ENCODE results near the gene PDSS1.

Gene PDSS1

DNA sequence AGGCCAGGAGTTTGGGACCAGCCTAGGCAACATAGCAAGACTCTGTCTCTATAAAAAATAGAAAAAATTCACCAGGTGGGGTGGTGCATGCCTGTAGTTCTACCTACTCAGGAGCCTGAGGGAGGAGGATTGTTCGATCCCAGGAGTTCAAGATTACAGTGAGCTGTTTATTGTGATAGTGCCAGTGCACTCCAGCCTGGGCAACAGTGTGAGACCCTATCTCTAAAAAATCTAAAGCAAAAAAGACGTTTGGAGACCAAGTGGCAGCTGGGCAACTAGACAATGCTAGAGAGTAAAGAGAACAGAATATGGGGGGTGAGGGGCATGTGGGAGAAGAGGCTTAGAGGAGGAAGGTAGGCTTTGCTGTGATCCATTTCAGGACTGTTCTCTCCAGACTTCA lies 1.4 kb downstream of the PDSS1 start:
- no peak for FAIRE-seq
- DNase-seq (ENCODE audit: low spot score), result no peak

DNA sequence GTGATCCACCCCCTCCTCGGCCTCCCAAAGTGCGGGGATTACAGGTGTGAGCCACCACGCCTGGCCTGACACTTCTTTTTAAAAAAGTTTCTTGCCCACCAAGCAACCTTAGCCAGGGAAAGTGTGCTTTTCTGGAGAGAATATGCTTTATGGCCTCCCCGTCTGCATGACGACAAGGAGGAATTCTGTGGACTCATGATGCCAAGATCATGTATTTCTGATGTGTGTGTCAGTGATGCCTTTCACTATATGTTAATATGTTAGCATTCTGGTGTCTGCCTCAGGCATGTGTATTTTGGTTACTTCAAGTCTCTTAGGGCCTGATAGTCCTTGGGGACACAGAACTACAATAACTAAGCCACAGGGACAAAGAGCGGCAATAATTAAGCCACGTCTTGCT lies 2.1 kb downstream of the PDSS1 start:
- FAIRE-seq (no peak), DNase-seq (ENCODE audit: low spot score) (no peak)

DNA sequence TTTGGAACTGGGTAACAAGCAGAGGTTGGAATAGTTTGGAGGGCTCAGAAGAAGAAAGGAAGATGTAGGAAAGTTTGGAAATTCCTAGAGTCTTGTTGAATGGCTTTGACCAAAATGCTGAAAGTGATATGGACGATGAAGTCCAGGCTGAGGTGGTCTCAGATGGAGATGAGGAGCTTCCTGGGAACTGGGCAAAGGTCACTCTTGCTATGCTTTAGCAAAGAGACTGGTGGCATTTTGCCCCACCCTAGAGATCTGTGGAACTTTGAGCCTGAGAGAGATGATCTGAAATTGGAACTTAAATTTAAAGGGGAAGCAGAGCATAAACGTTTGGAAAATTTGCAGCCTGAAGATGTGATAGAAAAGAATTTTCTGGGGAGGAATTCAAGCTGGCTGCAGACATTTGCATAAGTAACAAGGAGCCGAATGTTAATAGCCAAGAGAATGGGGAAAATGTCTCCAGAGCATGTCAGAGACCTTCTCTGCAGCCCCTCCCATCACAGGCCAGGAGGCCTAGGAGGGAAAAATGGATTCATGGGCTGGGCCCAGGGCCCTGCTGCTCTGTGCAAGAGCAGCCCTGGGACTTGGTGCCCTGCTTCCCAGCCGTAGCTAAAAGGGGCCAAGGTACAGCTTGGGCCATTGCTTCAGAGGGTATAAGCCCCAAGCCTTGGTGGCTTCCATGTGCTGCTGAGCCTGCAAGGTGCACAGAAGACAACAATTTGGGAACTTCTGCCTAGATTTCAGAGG lies 3.6 kb downstream of the PDSS1 start:
- FAIRE-seq (no peak), DNase-seq (ENCODE audit: low spot score) (no peak)

DNA sequence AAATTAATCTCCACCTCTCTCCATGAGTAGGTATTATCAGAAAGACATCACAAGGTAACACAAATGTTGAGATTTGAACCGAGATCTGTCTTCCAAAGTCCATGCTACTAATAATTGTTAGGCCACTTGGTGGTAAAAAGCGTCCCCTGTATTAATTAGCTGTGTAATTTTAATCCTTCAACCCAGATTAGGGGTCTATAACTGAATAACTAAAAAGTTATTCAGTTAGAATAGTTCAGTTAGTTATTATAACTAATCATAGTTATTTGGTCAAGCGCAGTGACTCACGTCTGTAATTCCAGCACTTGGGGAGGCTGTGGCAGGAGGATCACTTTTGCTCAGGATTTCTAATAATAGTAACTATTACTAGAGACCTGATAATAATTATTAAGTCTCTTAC lies 5.6 kb downstream of the PDSS1 start:
- no peak for DNase-seq (ENCODE audit: low spot score)
- FAIRE-seq, result peak; percentile 86

DNA sequence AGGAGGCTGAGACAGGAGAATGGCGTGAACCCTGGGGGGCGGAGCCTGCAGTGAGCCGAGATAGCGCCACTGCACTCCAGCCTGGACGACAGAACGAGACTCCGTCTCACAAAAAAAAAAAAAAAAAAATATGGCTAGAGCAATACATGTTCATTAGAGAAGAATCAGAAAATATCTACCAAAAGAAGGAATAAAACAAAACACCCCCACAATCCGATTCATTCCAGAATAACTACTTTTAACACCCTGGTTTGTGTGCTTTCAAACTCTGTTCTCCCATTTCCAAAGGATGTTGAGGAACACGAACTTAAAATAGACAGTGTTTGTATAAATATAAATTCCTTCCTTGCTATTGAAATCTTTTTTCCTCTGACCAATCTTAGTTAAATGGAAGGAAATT lies 6.5 kb downstream of the PDSS1 start:
- no peak for DNase-seq (ENCODE audit: low spot score)
- FAIRE-seq, result no peak

DNA sequence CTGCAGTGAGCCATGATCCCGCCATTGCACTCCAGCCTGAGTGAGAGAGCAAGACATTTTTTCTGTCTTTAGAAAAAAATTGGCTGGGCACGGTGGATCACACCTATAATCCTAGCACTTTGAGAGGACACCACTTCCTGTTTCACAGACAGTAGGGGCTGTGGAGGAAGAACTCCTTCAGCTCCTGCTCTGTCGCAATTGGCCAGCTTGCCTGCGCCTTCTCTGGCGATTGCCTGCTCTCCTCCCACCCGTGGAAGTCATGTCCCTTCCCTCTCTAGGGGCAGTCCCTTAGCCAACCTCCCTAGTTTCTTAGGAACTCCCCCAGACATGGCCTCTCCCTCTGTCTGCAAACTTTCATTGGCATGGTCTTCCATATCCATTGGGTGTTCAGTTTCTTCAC lies 8.7 kb downstream of the PDSS1 start:
- no peak for DNase-seq (ENCODE audit: low spot score)
- no peak for FAIRE-seq

DNA sequence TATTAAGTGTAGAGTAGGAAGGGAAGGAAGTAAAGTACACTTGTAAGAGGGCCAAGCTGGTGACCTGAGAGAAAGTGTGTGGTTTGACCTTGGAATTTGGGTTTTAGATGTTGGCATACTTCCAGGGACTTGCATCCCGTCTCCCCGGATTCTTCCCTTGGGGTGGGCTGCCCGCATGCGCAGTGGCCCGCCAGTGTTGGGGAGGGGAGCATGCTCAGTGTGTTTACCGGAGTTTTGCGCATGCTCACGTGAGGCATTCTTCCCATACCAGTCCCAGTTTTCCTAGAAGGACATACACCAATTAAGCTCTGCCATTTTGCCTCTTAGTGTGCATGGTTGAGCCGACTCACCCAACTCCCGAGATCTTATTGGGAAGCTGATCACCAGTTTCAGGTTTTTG lies 9.4 kb downstream of the PDSS1 start:
- no peak for DNase-seq (ENCODE audit: low spot score)
- FAIRE-seq, result no peak

DNA sequence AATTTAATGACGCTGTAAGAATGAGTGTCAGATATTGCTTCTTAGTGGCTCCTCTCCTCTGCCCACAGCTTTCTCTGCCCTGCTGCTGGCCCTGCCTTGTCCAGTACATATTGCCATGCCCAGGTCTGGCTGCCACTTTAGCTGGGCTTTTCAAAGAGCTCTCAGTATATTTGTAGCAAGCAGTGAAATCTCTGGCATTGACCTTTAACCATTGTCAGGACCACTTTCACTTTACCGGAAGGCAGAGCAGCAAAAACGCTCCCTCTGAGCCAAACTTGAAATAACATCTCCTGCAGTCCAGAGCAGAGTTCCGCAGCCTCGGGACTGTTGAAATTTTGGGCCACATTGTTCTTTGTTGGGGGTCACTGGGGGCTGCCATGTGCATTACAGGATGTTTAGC lies 13.8 kb downstream of the PDSS1 start:
- no peak for FAIRE-seq
- no peak for DNase-seq (ENCODE audit: low spot score)

DNA sequence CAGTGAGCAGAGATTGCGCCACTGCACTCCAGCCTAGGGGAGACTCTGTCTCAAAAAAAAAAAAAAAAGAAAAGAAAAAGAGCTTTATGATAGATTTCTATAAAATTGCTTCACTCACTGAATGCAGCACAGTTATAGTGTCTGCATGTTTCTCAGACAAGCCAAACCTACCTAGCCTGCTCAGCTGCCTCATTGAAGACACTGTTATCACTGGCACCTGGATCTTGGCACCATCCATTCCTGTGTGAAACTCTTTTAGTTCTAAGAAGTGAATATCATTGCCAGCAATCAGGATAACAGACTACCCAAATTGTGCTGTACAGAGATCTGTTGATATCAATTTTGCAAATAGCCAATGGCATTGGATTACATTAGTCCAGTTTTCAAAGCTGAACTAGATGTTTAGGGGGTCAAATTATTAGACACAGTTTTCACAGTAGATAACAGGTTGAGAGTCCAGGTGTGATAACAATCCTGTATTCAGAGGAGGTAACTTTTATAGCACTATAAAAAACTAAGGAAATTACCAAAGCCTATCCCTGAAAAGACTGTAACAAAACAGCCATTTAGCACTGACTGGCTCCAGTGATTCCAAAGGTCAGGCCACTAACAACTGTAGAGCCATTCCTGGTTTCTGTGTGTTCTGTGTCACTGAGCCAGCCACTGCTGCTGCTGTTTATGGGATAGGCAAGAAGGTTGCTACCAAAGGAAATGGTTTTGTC lies 17.1 kb downstream of the PDSS1 start:
- DNase-seq (ENCODE audit: low spot score), result no peak

DNA sequence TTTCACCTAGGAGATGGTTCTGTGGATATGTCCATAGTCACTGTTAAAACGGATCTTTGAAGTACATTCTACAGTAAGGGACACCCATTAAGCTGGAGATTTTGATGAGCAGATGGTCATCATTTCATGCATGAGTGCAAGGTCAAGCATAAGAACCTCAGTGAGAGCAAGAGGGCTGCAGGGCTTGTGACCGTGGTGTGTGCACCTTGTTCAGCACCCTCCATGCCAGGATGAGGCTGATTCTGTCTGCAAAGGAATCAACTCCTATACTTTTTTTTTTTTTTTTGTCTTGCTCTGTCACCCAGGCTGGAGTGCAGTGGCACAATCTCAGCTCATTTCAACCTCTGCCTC lies 17.6 kb downstream of the PDSS1 start:
- DNase-seq (ENCODE audit: low spot score), result no peak
- FAIRE-seq, result no peak

More for the DNA sequence above, 17.1 kb downstream of the PDSS1 start:
- FAIRE-seq, result no peak

DNA sequence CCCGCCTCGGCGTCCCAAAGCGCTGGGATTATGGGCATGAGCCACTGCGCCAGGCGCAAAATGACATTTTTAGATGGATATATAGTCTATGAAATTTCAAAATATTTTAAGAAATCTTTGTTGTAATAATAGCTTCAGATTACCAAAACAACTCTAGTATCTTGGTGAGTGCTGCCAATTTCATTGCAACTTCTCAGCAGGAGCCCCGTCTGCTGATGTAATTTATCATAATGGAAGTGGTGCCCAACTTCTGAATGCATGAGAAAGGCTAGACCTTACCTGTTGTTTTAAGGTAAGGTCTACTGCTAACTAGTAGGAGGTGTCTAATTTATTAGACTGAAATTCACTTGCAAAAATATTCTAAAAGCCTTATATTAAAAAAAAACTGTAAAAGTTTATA lies 20.0 kb downstream of the PDSS1 start:
- FAIRE-seq, result no peak
- DNase-seq (ENCODE audit: low spot score), result no peak

DNA sequence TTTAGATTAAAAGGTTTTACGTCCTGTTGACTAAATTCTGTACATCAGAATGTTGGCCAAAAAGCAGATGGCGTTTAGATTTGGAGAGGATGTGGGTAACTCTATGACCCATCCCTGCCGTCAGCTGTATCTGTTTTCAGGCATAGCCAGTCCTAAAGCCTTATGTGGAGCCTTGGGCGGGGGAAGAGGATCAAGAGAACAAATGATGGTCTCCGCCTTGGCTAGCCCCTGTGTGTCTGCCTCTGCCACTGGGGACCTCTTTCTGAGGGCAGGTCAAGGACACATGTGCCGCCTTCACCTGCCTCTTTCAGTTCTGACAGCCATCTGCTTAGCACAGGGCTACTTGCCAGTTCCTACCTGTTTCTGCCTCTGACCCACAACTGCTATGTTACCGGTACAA lies 24.1 kb downstream of the PDSS1 start:
- no peak for FAIRE-seq
- DNase-seq (ENCODE audit: low spot score), result no peak

DNA sequence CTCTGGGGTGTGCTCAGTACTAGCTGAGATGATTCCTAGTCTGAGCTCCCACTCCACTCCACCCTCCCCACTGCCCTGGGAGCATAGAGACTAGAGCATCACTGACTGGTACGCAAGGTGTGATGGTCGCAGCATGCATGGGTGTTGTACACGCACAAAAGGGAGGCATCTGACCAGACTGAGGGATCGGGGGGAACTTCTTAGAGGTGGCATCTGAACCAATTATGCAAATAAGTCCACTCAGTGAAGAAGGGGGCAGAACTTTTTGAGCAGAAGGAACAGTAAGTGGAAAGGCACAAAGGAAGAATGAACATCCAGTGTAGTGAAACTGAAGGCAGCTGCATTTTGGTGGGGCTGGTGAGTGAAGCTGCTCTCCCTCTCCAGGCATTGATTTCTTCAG lies 25.5 kb downstream of the PDSS1 start:
- DNase-seq (ENCODE audit: low spot score) (no peak), FAIRE-seq (no peak)

DNA sequence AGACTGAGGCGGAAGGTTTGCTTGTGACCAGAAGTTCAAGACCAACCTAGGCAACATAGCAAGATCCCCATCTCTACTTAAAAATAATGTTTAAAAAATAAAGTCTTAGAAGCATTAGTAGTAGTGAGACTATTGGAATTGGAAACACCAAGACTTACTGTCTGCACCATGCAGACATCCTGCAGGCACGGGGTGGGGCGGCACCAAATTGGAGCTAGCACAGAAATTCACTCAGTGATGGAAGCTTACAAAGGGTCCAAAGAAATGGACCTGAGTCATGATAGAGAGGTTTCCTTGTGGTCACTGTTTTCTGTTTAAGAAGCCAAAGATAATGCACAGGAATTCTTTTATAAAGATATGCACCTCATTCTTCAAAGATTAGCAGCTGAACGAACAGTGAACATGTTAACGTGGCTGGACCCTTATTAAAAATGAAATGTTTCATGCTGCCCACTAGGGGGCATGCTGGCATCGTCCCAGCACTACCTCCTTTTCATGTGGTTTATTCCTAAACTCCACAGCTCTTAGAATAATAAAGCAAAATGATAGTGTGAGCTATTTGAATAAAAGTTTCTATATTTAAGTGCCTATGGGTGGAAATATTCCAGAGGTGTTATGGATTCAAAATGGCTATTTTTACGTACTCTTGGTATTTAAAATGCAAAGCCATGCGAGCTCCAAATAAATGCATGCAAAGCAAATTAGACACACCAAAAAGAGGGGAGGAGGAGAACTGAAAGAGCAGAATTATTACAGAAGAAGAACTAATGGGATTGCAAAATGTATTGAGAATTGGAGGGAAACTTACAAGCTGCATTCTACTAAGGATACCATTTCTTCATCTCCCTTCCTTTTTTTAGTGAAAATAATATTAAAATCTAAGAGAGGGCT lies 28.6 kb downstream of the PDSS1 start:
- DNase-seq (ENCODE audit: low spot score) (peak; percentile 56), FAIRE-seq (peak; percentile 76)

DNA sequence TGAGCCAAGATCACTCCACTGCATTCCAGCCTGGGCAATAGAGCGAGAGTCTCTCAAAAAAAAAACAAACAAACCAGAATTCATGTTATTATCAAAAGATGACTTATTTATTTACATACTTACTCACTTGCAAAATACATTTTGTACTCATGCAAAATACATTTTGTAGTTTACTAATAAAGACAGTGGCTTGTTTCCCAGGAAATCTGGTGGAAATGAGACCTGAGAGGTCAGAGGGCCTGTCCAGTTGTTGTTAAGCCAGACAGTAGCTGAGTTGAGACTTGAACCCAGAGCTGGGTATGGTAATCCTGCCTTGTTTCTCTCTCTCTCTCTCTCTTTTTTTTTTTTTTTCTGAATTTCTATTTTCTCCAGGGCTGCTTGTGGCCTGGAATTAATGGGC lies 29.5 kb downstream of the PDSS1 start:
- no peak for FAIRE-seq

DNA sequence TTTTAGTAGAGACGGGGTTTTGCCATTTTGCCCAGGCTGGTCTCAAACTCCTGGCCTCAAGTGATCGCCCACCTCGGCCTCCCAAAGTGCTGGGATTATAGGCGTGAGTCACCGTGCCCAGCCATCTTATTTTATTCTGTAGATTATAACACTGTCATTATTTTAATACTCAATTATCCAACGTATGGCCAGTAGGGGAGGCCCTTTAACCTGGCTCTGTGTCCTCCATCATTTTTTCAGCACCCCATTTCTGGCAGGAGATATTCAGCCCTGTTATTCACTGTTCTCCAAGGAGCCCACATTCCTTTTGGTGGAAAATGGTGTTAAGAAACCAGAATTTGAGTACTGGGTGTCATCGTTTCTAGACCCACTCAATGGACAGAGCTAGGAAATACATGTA lies 31.5 kb downstream of the PDSS1 start:
- no peak for DNase-seq (ENCODE audit: low spot score)
- no peak for FAIRE-seq

More for the DNA sequence above, 29.5 kb downstream of the PDSS1 start:
- DNase-seq (ENCODE audit: low spot score), result no peak

DNA sequence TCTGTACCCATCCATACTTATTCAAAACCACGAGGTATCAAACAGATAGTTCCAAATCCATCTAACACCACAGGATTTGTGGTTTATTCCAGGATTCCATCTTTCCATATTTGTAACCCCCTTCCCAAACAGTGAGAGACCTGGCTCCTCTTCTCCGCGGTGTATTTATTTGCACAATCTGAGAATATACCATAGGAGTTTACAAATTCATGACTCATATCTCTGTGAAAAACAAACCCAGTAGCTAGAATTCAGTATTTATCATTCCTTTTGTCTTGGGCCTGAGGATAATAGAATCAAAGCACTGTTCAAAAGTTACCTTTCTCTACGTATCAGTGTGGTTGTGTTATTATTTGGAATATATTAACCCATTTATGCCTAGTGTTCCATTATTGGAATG lies 31.9 kb downstream of the PDSS1 start:
- FAIRE-seq (no peak), DNase-seq (ENCODE audit: low spot score) (no peak)

DNA sequence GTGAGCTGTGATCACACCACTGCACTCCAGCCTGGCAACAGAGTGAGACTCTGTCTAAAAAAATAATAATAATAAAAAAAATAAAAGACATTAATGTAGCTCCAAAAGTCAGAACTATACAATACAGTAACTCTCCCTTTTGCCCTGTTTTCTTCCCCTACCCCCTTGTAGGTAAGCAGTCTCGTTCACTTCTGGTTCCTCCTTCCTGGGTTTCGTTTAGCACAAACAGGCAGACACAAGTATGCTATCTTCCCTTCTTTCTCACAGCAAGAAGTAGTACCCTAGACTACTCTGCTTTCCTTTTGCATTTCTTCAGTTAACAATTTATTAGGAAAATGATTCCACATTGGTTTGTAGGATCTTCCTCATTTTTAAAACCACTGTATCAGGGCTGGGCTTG lies 33.1 kb downstream of the PDSS1 start:
- DNase-seq (ENCODE audit: low spot score), result no peak
- FAIRE-seq, result no peak

DNA sequence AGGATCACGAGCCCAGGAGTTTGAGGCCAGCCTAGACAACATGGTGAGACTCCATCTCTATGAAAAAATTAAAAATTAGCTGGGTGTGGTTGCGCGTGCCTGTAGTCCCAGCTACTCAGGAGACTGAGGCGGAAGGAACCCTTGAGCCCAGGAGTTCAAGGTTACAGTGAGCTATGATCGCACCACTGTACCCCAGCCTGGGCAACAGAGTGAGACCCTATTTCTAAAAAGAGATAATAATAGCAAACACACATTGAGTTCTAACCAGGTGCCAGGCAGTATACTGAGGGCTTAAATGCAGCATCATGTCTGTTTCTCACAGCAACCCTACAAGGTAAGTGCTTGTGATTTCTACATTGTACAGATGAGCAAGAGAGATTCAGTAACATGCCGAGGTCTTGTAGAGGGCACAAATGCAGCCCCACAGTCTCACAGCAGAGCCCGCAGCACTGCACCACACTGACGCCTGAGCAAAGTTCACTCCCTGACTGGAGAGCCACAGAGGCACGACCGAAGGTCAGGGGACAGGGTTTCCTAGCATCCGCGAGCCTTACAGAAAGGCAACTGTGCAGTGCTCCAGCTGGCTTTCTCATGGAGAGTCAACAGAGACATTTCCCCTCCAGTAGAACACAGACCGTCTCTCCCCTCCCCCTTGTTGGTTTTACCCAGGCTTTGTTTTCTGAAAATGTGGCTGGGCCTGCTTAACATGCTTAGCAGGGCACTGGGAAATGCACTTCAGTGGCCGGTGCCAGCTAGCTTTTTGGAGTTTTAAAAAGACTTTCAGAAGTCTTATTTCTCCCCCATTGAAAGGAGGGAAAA lies 36.5 kb downstream of the PDSS1 start:
- DNase-seq (ENCODE audit: low spot score) (no peak), FAIRE-seq (no peak)

DNA sequence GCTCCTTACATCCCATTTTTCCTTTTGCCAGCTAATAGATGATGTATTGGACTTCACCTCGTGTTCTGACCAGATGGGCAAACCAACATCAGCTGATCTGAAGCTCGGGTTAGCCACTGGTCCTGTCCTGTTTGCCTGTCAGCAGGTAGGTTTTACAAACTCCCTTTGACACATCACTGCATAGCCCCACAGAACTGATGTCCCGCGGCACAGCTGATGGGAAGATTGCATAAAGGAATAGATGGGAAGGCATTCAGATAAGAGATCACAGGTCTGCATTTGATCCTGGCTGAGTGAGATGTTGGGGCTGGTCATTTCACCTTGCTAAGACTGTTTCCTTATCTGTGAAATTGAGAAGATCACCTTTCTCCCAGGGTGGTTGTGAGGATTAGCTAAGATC lies 37.9 kb downstream of the PDSS1 start:
- FAIRE-seq, result no peak

DNA sequence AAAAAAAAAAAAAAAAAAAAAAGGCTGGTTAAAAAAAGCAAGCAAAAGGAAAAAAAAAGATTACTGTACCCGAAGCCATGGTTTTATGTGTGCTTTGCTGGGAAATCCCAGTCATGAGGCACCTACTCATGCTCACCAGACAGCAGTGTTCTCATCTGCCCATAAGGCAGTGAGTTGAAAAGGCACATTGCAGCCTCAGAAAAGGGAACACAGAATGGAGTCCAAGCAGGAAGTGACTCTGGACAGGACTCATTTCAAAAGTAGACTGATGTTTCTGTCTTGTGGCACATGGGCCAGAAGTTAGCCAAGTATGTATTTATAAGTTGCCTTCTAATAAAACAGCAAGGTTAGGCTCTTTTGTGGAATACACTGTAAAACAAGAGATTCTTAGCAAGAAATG lies 40.2 kb downstream of the PDSS1 start:
- FAIRE-seq (no peak), DNase-seq (ENCODE audit: low spot score) (no peak)

More for the DNA sequence above, 37.9 kb downstream of the PDSS1 start:
- DNase-seq (ENCODE audit: low spot score), result no peak
